ENCODE measurements around the gene EFCAB11.

EFCAB11 gene

GRCh38 chr14:89866458-89866857, 88.1 kb downstream of the EFCAB11 start:
- no peak for DNase-seq (ENCODE audit: low read depth, low spot score)

DNA sequence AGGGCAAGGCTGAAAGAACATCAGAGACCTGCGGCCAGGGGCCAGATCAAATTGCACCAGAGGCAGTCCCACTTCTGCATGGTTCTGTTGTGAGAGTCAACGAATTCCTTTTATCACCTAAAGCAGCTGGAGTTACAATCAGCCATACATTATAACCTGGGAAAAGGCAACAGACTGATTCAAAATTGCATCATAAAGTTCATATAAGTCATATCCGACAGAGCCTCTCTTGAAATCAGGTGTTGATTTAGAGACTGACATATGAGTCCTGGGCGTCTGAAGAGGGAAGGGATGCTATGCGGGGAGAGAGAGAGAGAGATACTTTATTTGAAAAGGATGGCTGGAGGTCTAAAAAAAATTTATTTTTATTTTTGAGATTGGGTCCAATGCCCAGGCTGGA, 89.4 kb downstream of the EFCAB11 start:
- DNase-seq (ENCODE audit: low read depth, low spot score): no peak

DNA sequence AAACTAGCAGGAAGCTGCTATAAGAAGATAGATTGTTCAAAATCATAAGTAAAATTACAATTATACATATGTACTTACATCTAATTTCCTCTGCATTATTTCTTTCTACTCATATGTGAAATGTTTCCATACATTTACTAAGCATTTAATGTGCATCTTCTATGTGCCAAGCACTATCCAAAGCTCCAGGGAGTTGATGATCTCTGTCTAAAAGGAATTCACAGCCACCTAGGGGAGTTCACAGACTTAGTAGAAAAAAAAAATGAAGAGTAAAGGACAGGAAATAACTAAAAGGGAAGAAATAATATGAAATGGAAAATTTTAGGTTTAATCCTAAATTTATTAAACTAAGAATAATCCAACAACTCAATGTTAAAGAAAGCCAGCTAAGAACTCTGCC, 91.7 kb downstream of the EFCAB11 start:
- DNase-seq (ENCODE audit: low read depth, low spot score): no peak

DNA sequence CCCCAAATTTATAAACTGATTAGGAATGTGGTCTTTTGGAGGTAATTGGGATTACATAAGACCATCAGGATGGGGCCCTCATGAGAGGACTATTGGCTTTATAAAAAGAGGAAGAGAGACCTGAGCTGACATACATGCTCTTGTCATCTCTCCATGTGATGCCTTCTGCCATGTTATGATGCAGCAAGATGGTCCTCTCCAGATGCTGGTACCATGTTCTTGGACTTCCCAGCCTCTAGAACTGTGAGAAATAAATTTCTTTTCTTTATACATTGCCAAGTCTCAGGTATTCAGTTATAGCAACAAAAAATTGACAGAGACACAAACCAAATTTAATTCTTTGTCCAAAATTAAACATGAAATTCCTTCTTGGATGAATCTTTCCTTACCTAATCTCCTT, 92.9 kb downstream of the EFCAB11 start:
- DNase-seq (ENCODE audit: low read depth, low spot score): no peak

DNA sequence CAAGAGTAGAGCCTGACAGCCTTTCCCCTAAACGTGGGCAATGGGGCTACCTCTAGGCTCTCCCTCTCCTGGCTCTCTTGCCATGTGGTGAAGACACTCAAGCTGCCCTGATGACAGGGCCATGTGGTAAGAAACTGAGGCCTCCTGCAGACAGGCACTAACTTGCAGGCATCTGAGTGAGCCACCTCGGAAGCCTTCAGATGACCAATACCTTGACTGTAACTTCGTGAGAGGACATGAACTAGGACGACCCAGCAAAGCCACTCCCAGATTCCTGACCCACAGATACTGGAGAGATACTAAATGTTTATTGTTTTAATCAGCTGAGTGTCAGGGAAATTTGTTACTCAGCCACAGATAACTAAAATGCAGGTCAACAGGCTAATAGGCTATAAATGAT, 96.4 kb downstream of the EFCAB11 start:
- no peak for DNase-seq (ENCODE audit: low read depth, low spot score)

DNA sequence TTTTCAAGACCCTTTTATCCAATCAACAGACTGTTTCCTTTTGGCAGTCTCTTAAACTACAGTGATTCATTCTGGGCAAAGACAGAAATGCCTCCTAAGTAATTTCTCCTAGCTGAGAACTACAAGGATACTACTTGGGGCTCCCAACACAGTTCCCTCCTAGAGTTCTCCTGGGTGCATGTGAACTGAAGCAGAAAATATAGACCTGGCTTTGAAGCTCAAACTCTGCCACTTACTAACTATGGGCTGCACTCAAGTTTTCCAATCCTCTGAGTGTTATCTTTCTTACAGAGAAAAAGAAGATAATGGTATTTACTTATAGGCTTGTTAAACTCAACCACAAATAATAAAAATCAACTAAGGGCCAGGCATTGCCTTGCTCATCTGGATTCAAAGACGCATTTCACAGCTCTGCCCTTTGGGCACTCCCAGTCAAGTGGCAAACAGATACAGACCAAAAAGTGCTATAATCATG, 97.6 kb downstream of the EFCAB11 start:
- DNase-seq (ENCODE audit: low read depth, low spot score): no peak

- peak; percentile 24 for DNase-seq (ENCODE audit: low read depth, low spot score)
Measured at GRCh38 chr14:89855961-89856656, 98.4 kb downstream of the EFCAB11 start.

DNA sequence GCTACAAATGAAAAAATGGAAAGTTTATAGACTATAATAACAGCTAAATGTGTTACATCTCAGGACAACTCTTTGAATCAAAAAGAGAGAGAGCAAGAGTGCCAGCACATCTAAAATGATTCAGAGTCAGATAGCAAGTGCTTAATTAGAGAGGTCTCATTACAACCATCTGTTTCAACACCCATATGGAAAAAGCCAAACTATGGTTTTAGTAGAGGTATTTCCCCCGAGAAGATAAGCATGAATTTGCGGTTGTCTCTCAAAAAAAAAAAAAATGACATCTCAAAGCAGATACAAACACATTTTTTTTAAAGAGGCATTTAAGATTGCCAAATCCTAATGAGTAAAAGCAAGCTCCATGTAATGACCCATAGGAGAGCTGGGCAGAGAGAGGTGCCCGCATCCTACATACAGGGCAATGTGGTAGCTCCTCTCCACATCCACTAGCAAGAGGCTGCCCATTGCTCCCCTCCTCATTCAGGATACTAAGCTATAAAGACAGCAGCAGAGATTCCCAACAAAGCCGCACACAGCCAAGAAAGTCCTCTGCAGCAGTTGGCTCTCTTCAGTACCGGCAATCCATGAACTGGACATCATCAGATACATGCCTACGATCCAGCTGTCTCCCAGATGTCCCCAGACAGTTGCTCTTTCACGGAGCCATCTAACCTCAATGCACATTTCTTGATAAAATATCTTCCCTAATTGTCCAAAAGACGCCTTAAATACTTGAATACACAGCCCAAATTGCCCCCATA, 100.4 kb downstream of the EFCAB11 start:
- no peak for DNase-seq (ENCODE audit: low read depth, low spot score)

GRCh38 chr14:89851106-89851505, 103.4 kb downstream of the EFCAB11 start:
- no peak for DNase-seq (ENCODE audit: low read depth, low spot score)

DNA sequence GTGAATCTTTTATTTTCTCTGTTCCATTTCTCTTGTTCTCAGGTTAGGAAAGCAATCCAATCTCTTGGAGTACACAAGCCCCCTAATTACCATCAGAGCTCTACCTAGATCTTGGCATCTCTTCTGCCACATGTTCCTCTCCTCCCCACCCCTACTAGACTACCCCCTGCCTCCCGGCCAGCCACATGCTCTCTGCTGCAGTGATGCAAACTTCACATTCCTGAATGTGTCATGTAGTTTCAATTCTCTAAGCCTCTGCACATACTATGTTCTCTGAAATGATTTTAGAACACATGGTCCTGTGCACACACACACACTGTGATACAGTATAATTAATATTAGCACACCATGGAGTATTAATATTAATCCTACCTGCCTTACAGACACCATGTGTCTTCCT, 104.6 kb downstream of the EFCAB11 start:
- no peak for DNase-seq (ENCODE audit: low read depth, low spot score)

DNA sequence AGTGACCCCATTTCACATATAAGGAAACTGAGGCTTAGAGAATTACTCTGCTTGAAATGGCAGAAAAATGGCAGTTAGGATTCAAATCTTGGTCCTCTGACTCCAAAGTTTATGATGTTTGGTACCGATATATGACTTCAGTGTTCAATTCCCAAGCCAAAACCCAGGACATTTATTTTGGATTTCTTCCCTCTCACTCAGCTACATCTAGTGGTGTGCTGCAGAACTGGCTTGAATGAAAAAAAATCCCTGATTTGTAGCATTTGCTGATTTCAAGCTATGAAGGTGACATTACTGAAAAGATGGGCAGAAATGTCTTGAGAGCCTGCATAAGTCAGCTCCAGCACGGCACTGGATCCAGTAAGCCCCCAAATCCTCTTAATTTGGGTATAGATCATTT, 106.4 kb downstream of the EFCAB11 start:
- DNase-seq (ENCODE audit: low read depth, low spot score): no peak

DNA sequence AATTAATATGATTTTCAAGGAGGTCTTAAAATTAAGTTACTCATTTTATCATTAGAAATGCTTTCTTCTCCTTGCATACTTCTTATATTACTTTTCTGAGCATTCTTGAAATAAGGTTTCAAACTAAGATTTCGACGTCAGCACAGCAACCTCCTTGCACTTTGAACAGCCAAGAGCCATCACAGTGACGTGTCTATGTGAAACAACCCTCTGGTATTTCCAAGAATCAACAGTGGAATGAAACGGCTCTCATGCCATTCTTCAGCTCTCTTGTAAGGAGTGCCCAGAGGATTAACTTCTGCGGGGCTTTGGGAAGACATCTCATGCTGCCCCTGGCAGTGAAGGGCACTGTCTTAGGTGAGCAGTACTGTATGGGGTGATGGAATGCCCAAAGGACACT, 109.2 kb downstream of the EFCAB11 start:
- DNase-seq (ENCODE audit: low read depth, low spot score): peak; percentile 33

DNA sequence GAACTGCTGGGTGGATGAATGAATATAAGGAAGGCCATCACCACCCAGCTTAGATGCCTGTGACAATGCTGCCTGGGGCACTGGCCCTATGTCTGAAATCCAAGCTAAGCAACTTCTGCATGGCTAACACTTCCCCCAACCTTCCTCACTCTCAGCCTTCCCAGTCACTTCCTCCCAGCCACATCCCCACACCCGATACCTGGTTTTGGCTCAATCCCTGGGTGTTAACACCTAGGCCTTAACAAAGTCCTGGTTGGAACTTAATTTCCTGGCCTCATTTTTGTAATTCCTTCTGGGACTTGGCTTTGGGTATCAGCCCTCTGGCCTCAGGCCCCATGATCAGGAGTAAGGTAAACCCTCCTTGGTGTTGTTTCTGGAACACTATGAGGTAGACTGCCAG, 110.0 kb downstream of the EFCAB11 start:
- DNase-seq (ENCODE audit: low read depth, low spot score): no peak

DNA sequence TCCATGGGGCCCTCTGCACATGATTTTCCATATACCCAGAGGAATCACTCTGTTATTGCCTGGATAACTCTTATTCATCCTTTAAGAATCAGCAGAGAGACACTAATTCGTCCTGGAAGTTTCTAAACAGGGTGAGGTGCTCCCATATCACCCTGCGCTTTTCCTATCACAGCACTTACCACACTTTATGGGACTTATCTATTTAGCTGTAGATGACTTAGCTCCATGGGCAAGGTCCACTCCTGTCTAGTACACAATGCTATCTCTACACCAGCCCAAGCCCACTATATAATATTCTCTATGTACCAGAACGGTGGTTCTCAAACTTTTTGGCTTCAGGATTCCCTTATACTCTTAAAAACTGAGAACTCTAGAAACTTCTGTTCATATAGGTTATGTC, 111.7 kb downstream of the EFCAB11 start:
- DNase-seq (ENCODE audit: low read depth, low spot score): no peak

- DNase-seq (ENCODE audit: low read depth, low spot score): no peak
Measured at GRCh38 chr14:89841851-89842250, 112.7 kb downstream of the EFCAB11 start.

DNA sequence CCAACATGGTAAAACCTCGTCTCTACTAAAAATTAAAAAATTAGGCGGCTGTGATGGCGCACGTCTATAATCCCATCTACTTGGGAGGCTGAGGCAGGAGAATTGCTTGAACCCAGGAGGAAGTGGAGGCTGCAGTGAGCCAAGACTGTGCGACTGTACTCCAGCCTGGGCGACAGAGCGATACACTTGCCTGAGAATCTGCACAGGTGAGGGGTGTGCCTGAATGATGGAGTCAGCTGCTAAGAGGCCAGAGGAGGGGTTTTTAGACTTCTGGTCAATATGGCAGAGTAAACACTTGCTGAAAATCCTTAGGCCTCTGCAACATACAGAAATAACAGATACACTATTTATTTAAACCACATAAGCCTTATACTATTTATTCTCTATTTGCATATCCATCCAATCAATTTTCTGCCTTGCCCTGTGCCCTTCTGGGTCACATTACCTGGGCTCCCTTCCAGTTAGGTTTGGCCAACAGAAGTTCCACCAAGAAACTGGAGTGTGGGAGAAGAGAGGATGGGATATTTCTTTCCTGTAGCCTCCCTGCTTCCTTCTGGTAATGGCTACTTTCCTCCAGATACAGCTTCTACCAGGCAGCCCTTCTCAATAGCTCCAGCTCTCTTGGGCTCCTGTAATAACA, 117.6 kb downstream of the EFCAB11 start:
- DNase-seq (ENCODE audit: low read depth, low spot score): no peak

DNA sequence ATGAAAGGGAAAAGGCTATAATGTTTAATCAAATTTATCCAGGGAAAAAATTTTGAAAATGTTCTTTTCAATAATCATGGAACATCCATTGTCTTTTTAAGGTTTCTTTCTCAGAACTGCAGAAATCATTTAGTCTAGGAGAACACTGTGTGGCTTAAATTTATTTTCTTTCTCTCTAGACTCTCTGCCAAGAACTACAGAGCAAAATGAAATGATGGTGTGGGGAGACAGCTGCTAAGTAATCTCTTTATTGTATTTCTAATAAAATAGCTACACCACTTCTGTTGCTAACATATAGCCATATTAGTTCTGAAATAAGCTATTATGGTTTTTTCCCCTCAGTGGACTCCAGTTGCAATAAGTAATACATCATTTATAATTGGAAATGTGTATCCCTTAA, 120.9 kb downstream of the EFCAB11 start:
- DNase-seq (ENCODE audit: low read depth, low spot score): no peak

- DNase-seq (ENCODE audit: low read depth, low spot score): no peak
Measured at GRCh38 chr14:89833120-89833532, 121.4 kb downstream of the EFCAB11 start.

DNA sequence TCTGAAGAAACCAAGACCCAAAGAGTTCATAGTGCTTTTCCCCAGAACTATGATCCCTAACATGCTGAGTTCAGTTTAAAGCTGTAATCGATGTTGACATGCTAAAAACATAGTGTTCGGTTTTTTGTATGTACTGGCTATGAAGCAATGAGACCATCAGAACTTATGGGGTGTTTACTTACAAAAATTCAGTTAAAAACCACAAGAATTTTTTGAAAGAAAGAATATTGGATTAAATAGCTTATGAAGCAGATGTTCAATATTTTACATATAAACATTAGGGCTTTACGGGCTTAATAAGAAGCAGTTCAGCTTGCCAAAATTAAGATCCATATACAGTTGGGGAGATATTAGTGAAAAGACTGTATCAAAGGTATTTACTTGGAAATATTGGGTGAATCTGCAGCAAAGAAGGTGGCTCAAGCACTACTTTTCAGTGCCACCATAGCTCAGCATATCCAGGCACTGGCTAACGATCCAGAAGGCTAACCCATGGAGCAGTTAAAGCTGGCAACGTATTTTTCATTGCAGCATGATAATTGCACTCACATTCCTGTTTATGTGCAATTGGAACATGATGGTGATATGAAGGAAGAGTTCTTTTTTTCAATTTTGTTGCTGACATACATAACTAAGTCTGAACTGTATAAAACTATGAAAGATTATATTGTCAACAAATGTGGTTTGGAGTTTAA, 125.9 kb downstream of the EFCAB11 start:
- DNase-seq (ENCODE audit: low read depth, low spot score): no peak

DNA sequence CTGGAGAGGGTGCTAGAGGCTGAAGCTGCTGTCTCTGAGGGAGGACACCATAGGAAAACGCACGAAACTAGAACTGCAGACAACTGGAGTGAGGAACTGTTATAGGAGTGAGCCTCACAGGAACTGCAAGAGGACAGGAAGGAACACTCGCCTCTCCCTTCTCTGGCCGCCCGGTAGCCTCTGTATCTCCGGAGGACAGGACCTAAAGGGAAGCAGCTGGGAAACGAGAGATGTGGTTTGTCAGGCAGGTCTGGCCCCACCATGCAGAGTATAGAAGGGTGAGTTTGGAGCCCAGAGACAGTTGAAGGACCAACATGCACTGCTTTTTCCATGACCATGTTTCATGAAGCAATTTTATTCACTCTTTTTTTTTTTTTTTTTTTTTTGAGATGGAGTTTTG, 127.3 kb downstream of the EFCAB11 start:
- no peak for DNase-seq (ENCODE audit: low read depth, low spot score)

GRCh38 chr14:89826596-89826995, 127.9 kb downstream of the EFCAB11 start:
- DNase-seq (ENCODE audit: low read depth, low spot score): no peak

DNA sequence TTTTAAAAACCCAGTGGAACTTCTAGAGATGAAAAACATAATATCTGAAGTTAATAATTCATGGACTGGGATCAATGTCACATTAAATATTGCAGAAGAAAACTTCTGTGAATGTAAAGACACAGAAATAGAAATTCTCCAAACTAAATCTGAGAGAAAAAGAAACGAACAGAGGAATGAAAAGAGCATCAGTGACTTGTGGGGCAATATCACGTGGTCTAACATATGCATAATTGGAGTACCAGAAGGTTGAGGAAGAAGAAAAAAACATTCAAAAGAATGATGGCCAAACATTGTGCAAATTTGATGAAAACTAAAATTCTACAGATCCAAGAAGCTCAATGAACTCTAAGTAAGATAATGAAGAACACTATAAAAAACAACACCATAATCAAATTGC, 130.8 kb downstream of the EFCAB11 start:
- DNase-seq (ENCODE audit: low read depth, low spot score): no peak
